ENCODE measurements around the gene SLC16A10.

- TF ChIP-seq, protein P1, sequence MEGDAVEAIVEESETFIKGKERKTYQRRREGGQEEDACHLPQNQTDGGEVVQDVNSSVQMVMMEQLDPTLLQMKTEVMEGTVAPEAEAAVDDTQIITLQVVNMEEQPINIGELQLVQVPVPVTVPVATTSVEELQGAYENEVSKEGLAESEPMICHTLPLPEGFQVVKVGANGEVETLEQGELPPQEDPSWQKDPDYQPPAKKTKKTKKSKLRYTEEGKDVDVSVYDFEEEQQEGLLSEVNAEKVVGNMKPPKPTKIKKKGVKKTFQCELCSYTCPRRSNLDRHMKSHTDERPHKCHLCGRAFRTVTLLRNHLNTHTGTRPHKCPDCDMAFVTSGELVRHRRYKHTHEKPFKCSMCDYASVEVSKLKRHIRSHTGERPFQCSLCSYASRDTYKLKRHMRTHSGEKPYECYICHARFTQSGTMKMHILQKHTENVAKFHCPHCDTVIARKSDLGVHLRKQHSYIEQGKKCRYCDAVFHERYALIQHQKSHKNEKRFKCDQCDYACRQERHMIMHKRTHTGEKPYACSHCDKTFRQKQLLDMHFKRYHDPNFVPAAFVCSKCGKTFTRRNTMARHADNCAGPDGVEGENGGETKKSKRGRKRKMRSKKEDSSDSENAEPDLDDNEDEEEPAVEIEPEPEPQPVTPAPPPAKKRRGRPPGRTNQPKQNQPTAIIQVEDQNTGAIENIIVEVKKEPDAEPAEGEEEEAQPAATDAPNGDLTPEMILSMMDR (IDR thresholded peaks at IDR 0.05) = no peak
- TF ChIP-seq EZH2phosphoT487 (IDR thresholded peaks at IDR 0.05) = no peak
These were observed 173.4 kb downstream of the SLC16A10 start for GRCh38 chr6:111260570-111261298.
